Neural progenitor cell (in vitro differentiated cells): ENCODE data around the gene GXYLT1. TPM values are rescaled to one million over a fixed set of nuclear protein-coding genes. Genes with fewer than 3 reads are reported as not detected.

Experiments used
- DNase-seq: peaks from one replicate; pipeline ENCODE4 v3.0.0-alpha.2; 2016; ENCODE audit warnings: low spot score
- H2AFZ ChIP-seq: fragments of 200-600 bp; sonication (generic); replicated peaks from 2 replicates; pipeline ENCODE4 v1.6.1; 2016; ENCODE audit warnings: antibody characterized with exemption
- H3F3A ChIP-seq: fragments of 200-600 bp; sonication (generic); 2 replicates; pipeline ENCODE4 v1.6.1; 2016; ENCODE audit warnings: antibody characterized with exemption, low read depth
- H3K27ac ChIP-seq: fragments of 200-600 bp; sonication (generic); 2 replicates; pipeline ENCODE4 v1.5.1; 2016; ENCODE audit warnings: mild to moderate bottlenecking
- H3K27me3 ChIP-seq: fragments of 200-600 bp; sonication (generic); 2 replicates; pipeline ENCODE4 v1.6.1; 2016; ENCODE audit warnings: mild to moderate bottlenecking, moderate library complexity
- H3K36me3 ChIP-seq: fragments of 200-600 bp; sonication (generic); 2 replicates; pipeline ENCODE4 v1.5.1; 2016
- H3K4me1 ChIP-seq: fragments of 200-600 bp; sonication (generic); 2 replicates; pipeline ENCODE4 v1.6.1; 2016; ENCODE audit warnings: mixed run types
- H3K4me2 ChIP-seq: fragments of 200-600 bp; sonication (generic); 2 replicates; pipeline ENCODE4 v1.6.1; 2016
- H3K4me3 ChIP-seq: fragments of 200-600 bp; sonication (generic); 2 replicates; pipeline ENCODE4 v1.5.1; 2016
- H3K79me2 ChIP-seq: fragments of 200-600 bp; sonication (generic); 2 replicates; pipeline ENCODE4 v1.6.1; 2016; ENCODE audit warnings: low read depth
- H3K9ac ChIP-seq: fragments of 200-600 bp; sonication (generic); 2 replicates; pipeline ENCODE4 v1.6.1; 2016
- H3K9me3 ChIP-seq: fragments of 200-600 bp; sonication (generic); 2 replicates; pipeline ENCODE4 v1.5.1; 2016; ENCODE audit warnings: low read depth
- H4K20me1 ChIP-seq: fragments of 200-600 bp; sonication (generic); 2 replicates; pipeline ENCODE4 v1.6.1; 2016; ENCODE audit warnings: low read depth
- H3K27ac Mint-ChIP-seq: 3 replicates; pipeline ENCODE4 v1.8.0; 2021; ENCODE audit warnings: mixed read lengths
- H3K27me3 Mint-ChIP-seq: 2 replicates; pipeline ENCODE4 v1.8.0; 2022; ENCODE audit warnings: low read depth, mild to moderate bottlenecking, inconsistent platforms, moderate library complexity, mixed read lengths; ENCODE audit not compliant: insufficient read depth
- H3K36me3 Mint-ChIP-seq: 3 replicates; pipeline ENCODE4 v1.8.0; 2021; ENCODE audit warnings: mixed read lengths
- H3K4me1 Mint-ChIP-seq: 3 replicates; pipeline ENCODE4 v1.8.0; 2021; ENCODE audit warnings: mixed read lengths
- H3K4me3 Mint-ChIP-seq: 3 replicates; pipeline ENCODE4 v1.8.0; 2021; ENCODE audit warnings: mild to moderate bottlenecking, moderate library complexity, mixed read lengths
- H3K9me3 Mint-ChIP-seq: 3 replicates; pipeline ENCODE4 v1.8.0; 2020; ENCODE audit warnings: mixed read lengths
- EZH2 ChIP-seq: fragments of 200-600 bp; sonication (generic); IDR thresholded peaks from 2 replicates; pipeline ENCODE4 v1.6.1; 2017; ENCODE audit warnings: antibody characterized with exemption, mild to moderate bottlenecking, moderate library complexity
- EZH2phosphoT487 ChIP-seq: fragments of 200-600 bp; sonication (generic); IDR thresholded peaks from 2 replicates; pipeline ENCODE4 v1.6.1; 2017; ENCODE audit warnings: antibody characterized with exemption
- total RNA-seq: library from RNA; depleted of rRNA; stranded (reverse); fragments of >200 nt; gene quantifications from 2 replicates; pipeline ENCODE4 v1.2.3, GENCODE V29; 2015; ENCODE audit warnings: low replicate concordance
- TF ChIP-seq, protein P1 (sequence below): fragments of 200-600 bp; sonication (generic); IDR thresholded peaks from 2 replicates; pipeline ENCODE4 v1.5.1; 2017; ENCODE audit warnings: antibody characterized with exemption, mild to moderate bottlenecking

GXYLT1 gene
- total RNA-seq, 1 donor from 2014 or later: 27.5 TPM

DNA sequence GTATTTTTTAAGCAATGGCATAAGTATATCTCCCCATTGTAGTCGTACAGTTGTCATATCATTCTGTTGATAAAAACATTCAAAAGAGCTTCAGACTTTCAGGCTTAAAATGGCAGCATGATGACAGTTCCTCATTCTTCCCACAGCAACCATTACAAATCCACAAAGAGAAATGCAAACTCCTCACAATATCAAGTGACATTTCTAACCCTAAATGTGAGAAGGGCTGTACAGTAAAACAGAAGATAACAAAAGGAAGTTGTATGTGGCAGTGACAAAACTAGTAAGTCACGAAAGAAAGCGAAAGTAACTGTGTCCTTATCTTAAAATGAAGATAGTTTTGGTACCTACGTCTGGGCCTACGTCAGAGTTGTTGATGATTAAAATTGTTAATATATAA lies 46.7 kb downstream of the GXYLT1 start:
- no peaks in the 10 kb centered on the region for H3K9me3 ChIP-seq
- no peaks in the 10 kb centered on the region for H3K4me1 ChIP-seq
- Mint-ChIP-seq H3K36me3 (peaks cover 20% of the 10 kb centered on the region), H3K27me3 (no peaks in the 10 kb centered on the region), H3K4me3 (no peak overlapping the region), H3K4me1 (no peaks in the 10 kb centered on the region), H3K9me3 (no peaks in the 10 kb centered on the region), H3K27ac (no peak overlapping the region)
- DNase-seq: no peak
- no peak overlapping the region for H3K27ac ChIP-seq
- H3K27me3 ChIP-seq: no peaks in the 10 kb centered on the region
- no peaks in the 10 kb centered on the region for H3F3A ChIP-seq
- TF ChIP-seq EZH2phosphoT487 (no peak), EZH2 (no peak)
- TF ChIP-seq, protein P1, sequence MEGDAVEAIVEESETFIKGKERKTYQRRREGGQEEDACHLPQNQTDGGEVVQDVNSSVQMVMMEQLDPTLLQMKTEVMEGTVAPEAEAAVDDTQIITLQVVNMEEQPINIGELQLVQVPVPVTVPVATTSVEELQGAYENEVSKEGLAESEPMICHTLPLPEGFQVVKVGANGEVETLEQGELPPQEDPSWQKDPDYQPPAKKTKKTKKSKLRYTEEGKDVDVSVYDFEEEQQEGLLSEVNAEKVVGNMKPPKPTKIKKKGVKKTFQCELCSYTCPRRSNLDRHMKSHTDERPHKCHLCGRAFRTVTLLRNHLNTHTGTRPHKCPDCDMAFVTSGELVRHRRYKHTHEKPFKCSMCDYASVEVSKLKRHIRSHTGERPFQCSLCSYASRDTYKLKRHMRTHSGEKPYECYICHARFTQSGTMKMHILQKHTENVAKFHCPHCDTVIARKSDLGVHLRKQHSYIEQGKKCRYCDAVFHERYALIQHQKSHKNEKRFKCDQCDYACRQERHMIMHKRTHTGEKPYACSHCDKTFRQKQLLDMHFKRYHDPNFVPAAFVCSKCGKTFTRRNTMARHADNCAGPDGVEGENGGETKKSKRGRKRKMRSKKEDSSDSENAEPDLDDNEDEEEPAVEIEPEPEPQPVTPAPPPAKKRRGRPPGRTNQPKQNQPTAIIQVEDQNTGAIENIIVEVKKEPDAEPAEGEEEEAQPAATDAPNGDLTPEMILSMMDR: no peak
- no peaks in the 10 kb centered on the region for H4K20me1 ChIP-seq
- H3K9ac ChIP-seq: no peak overlapping the region
- H3K79me2 ChIP-seq: no peaks in the 10 kb centered on the region
- H2AFZ ChIP-seq: no peak overlapping the region
- no peak overlapping the region for H3K4me2 ChIP-seq
- peaks cover 12% of the 10 kb centered on the region for H3K36me3 ChIP-seq
- no peak overlapping the region for H3K4me3 ChIP-seq

DNA sequence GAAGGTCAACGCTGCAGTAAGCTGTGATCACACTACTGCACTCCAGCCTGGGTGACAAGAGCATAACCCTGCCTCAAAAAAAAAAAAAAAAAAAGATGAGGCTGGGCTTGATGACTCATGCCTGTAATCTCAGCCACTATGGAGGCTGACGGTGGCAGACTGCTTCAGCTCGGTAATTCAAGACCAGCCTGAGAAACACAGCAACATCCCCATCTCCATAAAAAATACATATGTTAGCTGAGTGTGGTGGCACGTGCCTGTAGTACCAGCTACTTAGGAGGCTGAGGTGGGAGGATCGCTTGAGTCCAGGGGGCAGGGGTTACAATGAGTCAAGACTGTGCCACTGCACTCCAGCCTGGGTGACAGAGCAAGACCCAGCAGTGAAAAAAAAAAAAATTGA lies 50.4 kb downstream of the GXYLT1 start:
- TF ChIP-seq EZH2phosphoT487 (no peak), EZH2 (no peak)
- TF ChIP-seq, protein P1: no peak
- Mint-ChIP-seq H3K4me1 (peaks cover 17% of the 10 kb centered on the region), H3K27me3 (no peaks in the 10 kb centered on the region), H3K4me3 (no peak overlapping the region), H3K36me3 (peaks cover 24% of the 10 kb centered on the region), H3K27ac (no peak overlapping the region), H3K9me3 (no peaks in the 10 kb centered on the region)
- H3F3A ChIP-seq: no peaks in the 10 kb centered on the region
- H3K4me3 ChIP-seq: no peak overlapping the region
- no peaks in the 10 kb centered on the region for H3K27me3 ChIP-seq
- peaks cover 10% of the 10 kb centered on the region for H3K36me3 ChIP-seq
- DNase-seq: no peak
- H3K9me3 ChIP-seq: no peaks in the 10 kb centered on the region
- no peak overlapping the region for H3K9ac ChIP-seq
- H3K4me1 ChIP-seq: no peaks in the 10 kb centered on the region
- no peak overlapping the region for H3K27ac ChIP-seq
- H3K79me2 ChIP-seq: no peaks in the 10 kb centered on the region
- H2AFZ ChIP-seq: no peak overlapping the region
- H4K20me1 ChIP-seq: no peaks in the 10 kb centered on the region
- no peak overlapping the region for H3K4me2 ChIP-seq

DNA sequence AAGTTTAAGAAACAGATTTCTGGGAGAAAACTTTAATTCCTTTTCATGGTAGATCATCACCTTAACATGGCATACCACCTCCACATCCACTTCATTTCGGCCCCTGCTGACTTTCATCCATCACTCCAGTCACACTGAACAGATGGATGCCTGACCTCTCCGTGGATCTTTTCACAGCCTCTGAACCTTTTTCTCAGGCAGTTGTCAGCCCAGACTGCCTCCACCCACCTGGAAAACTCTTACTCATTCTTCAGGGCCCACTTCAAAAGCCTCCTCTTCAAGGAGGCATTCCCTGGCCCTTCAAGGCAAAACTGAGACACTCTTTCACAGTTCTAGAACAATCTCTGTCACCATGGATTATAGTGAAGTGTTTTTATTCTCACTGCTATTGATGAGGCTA lies 52.9 kb downstream of the GXYLT1 start:
- H3K79me2 ChIP-seq: no peaks in the 10 kb centered on the region
- no peak overlapping the region for H3K4me2 ChIP-seq
- no peak overlapping the region for H3K27ac ChIP-seq
- Mint-ChIP-seq H3K27ac (peak overlapping the region; percentile 69), H3K4me3 (no peak overlapping the region), H3K4me1 (peaks cover 17% of the 10 kb centered on the region), H3K27me3 (no peaks in the 10 kb centered on the region), H3K36me3 (peaks cover 21% of the 10 kb centered on the region), H3K9me3 (no peaks in the 10 kb centered on the region)
- H3K9ac ChIP-seq: no peak overlapping the region
- peaks cover 9% of the 10 kb centered on the region for H3K36me3 ChIP-seq
- H3K4me1 ChIP-seq: no peaks in the 10 kb centered on the region
- H4K20me1 ChIP-seq: no peaks in the 10 kb centered on the region
- H3F3A ChIP-seq: no peaks in the 10 kb centered on the region
- H3K27me3 ChIP-seq: no peaks in the 10 kb centered on the region
- H2AFZ ChIP-seq: no peak overlapping the region
- H3K4me3 ChIP-seq: no peak overlapping the region
- TF ChIP-seq, protein P1: no peak
- TF ChIP-seq EZH2phosphoT487 (no peak), EZH2 (no peak)
- H3K9me3 ChIP-seq: no peaks in the 10 kb centered on the region
- peak; percentile 2 for DNase-seq
